ENCODE measurements around the gene PLXNA1. TPM values are rescaled to one million over a fixed set of nuclear protein-coding genes. Genes with fewer than 3 reads are reported as not detected.

Gene PLXNA1
- total and polyA plus RNA-seq, 10 of the 15 experiments (the other 5 are each of a cell fraction or from before 2014, with no cell fraction given): 0.03 to 16.4 (median 2.5) TPM

DNA sequence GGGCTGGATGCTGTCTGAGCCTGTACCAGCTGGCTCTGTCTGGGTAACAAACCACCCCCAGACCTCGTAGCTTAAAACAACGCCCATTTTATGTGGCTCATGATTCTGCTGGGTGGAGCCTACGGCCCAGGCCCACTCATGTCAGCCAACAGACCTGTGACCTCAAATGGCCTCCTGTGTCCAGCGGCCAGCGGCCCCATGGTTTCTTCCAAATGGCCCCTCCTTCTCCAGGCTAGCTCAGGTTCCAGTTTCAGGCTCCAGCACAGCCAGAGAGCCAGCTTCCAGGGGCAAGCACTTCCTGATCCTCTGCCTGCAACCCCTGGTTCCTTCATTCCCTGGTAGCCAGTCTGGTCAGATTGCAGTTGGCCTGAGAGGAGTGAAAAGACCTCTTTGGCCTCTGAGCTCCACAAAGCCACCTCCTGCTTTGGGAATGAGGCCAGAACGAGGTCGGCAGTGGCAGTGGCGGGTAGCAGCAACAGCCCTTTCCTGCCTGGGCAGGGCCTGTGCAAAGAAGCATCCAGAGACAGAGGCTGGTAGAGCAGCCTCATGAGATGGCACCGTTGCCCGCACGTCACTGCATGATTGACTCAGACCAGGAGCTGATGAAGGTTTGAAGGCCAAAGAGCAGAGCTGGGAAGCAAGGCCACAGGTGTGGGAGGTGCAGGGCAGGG, 21.0 kb upstream of the PLXNA1 start:
- no peaks in the 10 kb centered on the region for H3K9me3 ChIP-seq (replicated peaks; ENCODE audit: control insufficient read depth, insufficient read depth, low read length)
- CTCF ChIA-PET: interaction anchor here (1.4 to 2.0 kb wide), 2 partner anchors 210 to 282 kb away, joined by 4 to 10 read pairs; no protein-coding TSS in a partner anchor
- no peaks in the 10 kb centered on the region for H3K79me2 ChIP-seq (ENCODE audit: control insufficient read depth, insufficient read depth, low read length)
- no TSS peak for BruUV-seq (replicated peaks)
- no peak overlapping the region for H3K4me2 ChIP-seq (ENCODE audit: control insufficient read depth, insufficient read depth)
- 77% methylated on average over 11 of the region's 11 CpGs for WGBS (ENCODE audit: insufficient coverage, insufficient replicate concordance, low lambda C conversion rate, missing lambda C conversion rate)
- peaks cover 13% of the 10 kb centered on the region for H3K4me1 ChIP-seq (ENCODE audit: control insufficient read depth, insufficient read depth, low read length)
- no peak overlapping the region for H3K9ac ChIP-seq (ENCODE audit: control insufficient read depth, insufficient read depth, low read length)
- FAIRE-seq: no peak
- no peak overlapping the region for H3K27ac ChIP-seq (ENCODE audit: control insufficient read depth, insufficient read depth)
- H3K4me3 ChIP-seq: no peak overlapping the region
- POLR2A ChIA-PET: no interaction called here
- TF ChIP-seq, protein P1, sequence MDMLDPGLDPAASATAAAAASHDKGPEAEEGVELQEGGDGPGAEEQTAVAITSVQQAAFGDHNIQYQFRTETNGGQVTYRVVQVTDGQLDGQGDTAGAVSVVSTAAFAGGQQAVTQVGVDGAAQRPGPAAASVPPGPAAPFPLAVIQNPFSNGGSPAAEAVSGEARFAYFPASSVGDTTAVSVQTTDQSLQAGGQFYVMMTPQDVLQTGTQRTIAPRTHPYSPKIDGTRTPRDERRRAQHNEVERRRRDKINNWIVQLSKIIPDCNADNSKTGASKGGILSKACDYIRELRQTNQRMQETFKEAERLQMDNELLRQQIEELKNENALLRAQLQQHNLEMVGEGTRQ (IDR thresholded peaks at IDR 0.05; ENCODE audit: borderline replicate concordance, low read depth, low read length): no peak
- no peaks in the 10 kb centered on the region for H4K20me1 ChIP-seq (ENCODE audit: control insufficient read depth, insufficient read depth)
- ATAC-seq: no peak
- H3K27me3 ChIP-seq (replicated peaks in 1 of 2; ENCODE audit: control insufficient read depth in 2 of 2, insufficient read depth in 2 of 2, low read length in 1 of 2): no peaks in the 10 kb centered on the region
- SMC1A ChIA-PET (ENCODE audit: uncharacterized antibody, unreplicated experiment): interaction anchor here (1.0 kb wide), 1 partner anchor 8 kb away, joined by 4 read pairs; no protein-coding TSS in a partner anchor
- in situ Hi-C loops (cut with MboI): no loop called here
- DNase-seq (ENCODE audit: low read depth, low spot score): no peak
- intact Hi-C loops (cut with micrococcal nuclease; ENCODE audit: unreplicated experiment): no loop called here
- H2AFZ ChIP-seq (ENCODE audit: control insufficient read depth, low read depth, low read length): no peak overlapping the region
- RAD21 ChIA-PET (ENCODE audit: unreplicated experiment): interaction anchor here (0.7 kb wide), 1 partner anchor 25 kb away, joined by 3 read pairs; no protein-coding TSS in a partner anchor
- no peaks in the 10 kb centered on the region; a peak in 2 of 4 replicates for H3K36me3 ChIP-seq (ENCODE audit: control insufficient read depth in 2 of 2, insufficient read depth in 2 of 2, low read length in 1 of 2)

DNA sequence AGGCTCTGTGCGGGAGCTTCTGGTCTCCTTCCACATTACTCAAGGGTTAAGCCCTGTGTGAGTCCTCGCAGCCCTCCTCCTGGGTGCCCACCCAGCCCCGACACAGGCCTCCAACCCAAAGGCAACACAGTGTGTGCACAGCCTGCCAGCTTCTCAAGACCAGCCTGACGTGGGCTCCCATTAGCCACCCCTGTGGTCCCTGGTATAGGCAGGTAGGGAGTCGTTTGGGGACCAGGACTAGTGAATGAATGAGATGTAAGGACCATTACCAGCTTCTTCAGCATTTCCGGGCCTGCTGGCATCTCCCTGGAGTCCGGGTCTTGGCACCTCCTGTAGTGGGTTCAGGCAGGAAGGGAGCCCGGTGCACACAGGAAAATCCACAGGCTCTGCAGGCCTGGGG, 20.2 kb upstream of the PLXNA1 start:
- no peak overlapping the region for H3K4me3 ChIP-seq
- no peaks in the 10 kb centered on the region; a peak in 2 of 4 replicates for H3K36me3 ChIP-seq (ENCODE audit: control insufficient read depth in 2 of 2, insufficient read depth in 2 of 2, low read length in 1 of 2)
- no peak overlapping the region for H3K4me2 ChIP-seq (ENCODE audit: control insufficient read depth, insufficient read depth)
- ATAC-seq: no peak
- in situ Hi-C loops (cut with MboI): no loop called here
- no peak overlapping the region for H3K27ac ChIP-seq (ENCODE audit: control insufficient read depth, insufficient read depth)
- no peak for DNase-seq (ENCODE audit: low read depth, low spot score)
- ChIA-PET SMC1A (ENCODE audit: uncharacterized antibody, unreplicated experiment) (no interaction called here), RAD21 (ENCODE audit: unreplicated experiment) (no interaction called here), CTCF (interaction anchor here (1.1 to 2.0 kb wide), 2 partner anchors 43 to 211 kb away, joined by 4 to 10 read pairs; no protein-coding TSS in a partner anchor), POLR2A (no interaction called here)
- no peaks in the 10 kb centered on the region; a peak in 1 of 4 replicates for H3K27me3 ChIP-seq (replicated peaks in 1 of 2; ENCODE audit: control insufficient read depth in 2 of 2, insufficient read depth in 2 of 2, low read length in 1 of 2)
- no peaks in the 10 kb centered on the region for H4K20me1 ChIP-seq (ENCODE audit: control insufficient read depth, insufficient read depth)
- no TSS peak for BruUV-seq (replicated peaks)
- no peak for FAIRE-seq
- intact Hi-C loops (cut with micrococcal nuclease; ENCODE audit: unreplicated experiment): no loop called here
- no peak overlapping the region for H2AFZ ChIP-seq (ENCODE audit: control insufficient read depth, low read depth, low read length)
- H3K4me1 ChIP-seq (ENCODE audit: control insufficient read depth, insufficient read depth, low read length): peaks cover 10% of the 10 kb centered on the region
- H3K9ac ChIP-seq (ENCODE audit: control insufficient read depth, insufficient read depth, low read length): no peak overlapping the region
- H3K79me2 ChIP-seq (ENCODE audit: control insufficient read depth, insufficient read depth, low read length): no peaks in the 10 kb centered on the region
- no peak for TF ChIP-seq PAX5 (IDR thresholded peaks at IDR 0.05; ENCODE audit: borderline replicate concordance, low read depth, low read length)
- TF ChIP-seq RUNX3 (IDR thresholded peaks at IDR 0.05; ENCODE audit: low read length): no peak
- no peak for TF ChIP-seq CREM (IDR thresholded peaks at IDR 0.05; ENCODE audit: low read depth)
- TF ChIP-seq RFX5 (IDR thresholded peaks at IDR 0.05; ENCODE audit: low read depth, low read length): no peak
- no peak for TF ChIP-seq KAT2A (conservative IDR thresholded peaks at IDR 0.05; ENCODE audit: control insufficient read depth, low read depth, low read length)
- TF ChIP-seq SPI1 (IDR thresholded peaks at IDR 0.05; ENCODE audit: borderline replicate concordance, insufficient read depth, low read depth, low read length): no peak
- H3K9me3 ChIP-seq (replicated peaks; ENCODE audit: control insufficient read depth, insufficient read depth, low read length): no peaks in the 10 kb centered on the region
- WGBS (ENCODE audit: insufficient coverage, insufficient replicate concordance, low lambda C conversion rate, missing lambda C conversion rate): 73% methylated on average over 8 of the region's 8 CpGs
